ENCODE measurements around the gene PTPRM.

The PTPRM gene

DNA sequence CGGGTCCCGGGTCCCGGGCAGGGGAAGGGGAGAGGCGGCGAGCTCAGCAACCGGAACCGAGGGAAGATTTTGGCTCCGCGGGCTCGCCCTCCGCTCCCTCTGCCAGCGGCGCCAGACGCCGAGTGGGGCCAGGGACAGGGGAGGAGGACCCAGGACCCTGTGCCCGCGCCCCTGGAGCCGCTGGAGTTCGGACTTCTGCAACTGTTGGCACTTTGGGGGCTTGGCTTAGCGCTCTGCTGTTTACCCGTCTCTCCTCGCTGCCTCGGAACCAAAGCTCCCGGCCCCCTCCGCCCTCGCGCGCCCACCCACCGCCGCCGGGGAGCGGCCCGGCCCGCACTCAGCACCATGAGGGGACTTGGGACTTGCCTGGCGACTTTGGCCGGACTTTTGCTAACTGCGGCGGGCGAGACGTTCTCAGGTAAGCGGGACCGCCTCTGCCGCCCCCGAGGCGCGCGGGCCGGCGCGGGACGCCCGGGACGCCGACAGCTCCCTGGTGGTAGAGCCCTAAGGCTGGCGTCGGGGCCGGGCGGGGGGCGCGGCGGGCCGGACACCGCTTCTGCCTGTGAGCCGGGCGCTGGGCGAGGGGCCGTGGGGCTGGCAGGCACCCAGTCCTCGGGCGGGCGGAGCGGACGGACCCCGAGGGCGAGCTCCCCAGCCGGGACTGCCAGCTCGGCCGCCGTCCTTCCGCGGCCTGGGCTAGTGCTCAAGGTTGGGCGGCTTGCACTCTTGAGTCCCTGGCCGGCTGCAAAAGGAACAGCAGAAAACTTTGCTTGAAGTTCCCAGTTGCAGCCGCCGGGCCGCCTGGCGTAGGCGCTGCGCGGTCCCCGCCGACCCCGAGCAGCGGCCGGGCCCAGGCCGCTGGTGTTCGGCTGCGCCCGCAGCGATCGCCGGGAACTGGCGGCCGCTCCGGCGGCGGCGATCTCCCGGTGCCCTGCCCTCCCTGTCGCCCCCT is 634 bp downstream of the PTPRM start:
- no peak for DNase-seq

DNA sequence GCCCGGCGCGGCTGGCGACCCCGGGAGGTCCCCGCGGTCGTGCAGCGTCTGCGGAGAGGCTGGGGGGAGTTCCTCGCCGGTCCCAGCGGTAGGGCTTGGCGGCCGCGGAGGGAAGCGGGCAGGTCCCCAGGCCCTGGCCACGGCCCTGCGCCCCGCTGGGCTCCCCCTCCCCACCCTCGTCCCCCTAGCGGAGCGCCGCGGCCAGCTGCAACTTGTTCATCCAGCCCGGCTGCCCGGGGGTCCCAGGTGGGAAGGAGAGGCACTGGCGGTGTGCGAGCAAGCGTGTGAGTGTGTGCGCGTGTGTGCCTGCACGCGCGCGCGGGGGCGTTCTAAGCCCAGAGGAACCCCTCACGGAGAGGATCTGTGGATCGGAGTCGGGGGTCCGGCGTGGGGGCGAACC is 1.3 kb downstream of the PTPRM start:
- DNase-seq, result no peak

DNA sequence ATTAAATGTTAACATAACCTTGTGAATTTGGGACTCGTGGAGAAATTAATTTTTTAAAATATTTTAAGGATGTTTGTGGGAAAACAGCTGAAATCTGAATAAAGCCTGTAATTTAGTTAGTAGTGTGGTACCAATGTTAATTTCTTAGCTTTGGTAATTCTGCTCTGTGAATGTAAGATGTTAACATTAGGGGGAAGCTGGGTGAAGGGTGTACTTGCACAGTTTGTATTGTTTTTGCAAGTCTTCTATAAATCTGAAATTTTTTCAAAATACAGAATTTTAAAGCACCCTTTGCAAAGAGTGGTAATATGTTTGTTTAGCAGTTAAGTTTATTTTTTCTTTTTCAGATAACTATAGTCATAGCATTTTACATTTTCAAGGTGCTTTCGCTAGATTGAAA is 4.5 kb downstream of the PTPRM start:
- DNase-seq, result no peak

DNA sequence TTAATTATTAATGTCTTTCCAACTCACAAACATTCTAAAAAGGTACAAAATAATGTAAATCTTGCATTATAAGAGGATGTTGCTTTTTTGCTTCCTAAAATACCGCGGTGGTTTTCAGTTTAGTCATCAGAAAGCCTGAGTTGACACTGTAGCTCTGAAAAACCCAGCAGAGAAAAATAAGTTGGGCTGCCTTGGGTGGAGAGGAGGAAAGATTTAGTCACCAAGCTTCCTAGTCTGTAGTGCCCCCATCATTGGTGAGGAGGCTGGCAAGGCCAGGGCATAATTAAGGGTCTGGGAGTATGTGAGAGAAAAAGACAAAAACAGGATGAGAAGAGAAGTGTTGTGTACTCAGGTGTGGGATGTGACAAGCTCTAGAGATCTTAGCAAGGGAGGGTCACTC is 5.7 kb downstream of the PTPRM start:
- DNase-seq, result no peak

DNA sequence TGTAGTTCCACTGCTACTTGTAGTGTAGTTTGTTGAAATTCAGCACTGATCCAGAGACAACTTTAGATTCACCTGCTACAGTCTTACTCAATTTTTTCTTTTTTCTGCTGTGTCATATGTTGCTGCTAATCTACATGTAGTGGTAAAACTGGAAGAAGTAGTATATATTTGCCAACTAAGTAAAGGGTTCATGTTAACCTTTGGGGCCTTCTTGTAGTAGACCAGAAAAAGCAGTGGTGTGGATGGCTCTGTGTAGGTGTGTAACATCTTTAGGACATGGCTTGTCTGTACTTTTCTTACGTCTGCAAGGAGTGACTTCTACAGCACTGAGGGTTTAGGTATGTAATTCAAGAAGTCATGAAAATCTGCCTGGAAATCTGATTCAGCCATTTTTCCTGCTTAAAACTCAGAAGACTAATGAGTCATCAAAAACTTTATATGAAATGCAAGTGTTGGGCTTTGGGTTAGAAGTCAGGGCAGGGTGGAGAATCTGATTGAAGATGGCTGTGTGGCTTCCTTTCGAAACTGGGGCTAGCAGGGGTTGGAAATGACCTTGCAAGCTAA is 8.4 kb downstream of the PTPRM start:
- no peak for DNase-seq

DNA sequence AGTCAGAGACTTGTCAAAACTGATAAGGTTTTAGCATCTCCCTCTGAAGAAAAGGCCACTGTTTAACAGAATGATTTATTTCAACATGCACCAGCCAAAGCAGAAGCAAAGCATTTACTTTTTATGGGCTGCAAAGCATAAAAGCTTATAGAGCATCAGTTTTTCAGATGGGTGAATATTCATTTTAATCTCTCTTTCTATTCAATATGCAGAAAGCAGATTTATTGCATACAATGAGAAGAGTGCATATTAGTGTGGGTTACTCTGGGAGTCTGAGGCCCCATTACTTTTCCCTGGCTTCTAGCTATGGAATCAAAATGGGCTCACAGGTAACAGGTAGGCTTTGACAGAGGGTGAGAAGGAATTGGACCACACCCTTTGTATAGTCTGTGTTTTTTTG is 9.0 kb downstream of the PTPRM start:
- DNase-seq, result no peak

DNA sequence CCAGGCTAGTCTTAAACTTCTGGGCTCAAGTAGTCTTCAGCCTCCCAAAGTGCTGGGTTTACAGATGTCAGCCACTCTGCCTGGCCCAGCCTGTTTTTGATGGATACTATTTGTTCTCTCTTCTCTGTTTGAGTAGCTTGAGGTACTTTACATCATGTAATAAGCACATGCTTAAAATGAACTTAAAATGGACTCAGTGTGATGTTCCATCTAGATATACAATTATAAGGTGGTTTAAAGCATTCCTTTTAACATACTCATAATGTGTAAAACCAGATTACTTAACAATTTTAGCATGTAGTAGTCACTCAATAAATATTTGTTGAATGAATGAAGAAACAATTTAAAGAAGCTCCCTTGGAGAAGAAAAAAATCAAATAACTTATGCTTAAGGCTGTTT is 9.6 kb downstream of the PTPRM start:
- no peak for DNase-seq

DNA sequence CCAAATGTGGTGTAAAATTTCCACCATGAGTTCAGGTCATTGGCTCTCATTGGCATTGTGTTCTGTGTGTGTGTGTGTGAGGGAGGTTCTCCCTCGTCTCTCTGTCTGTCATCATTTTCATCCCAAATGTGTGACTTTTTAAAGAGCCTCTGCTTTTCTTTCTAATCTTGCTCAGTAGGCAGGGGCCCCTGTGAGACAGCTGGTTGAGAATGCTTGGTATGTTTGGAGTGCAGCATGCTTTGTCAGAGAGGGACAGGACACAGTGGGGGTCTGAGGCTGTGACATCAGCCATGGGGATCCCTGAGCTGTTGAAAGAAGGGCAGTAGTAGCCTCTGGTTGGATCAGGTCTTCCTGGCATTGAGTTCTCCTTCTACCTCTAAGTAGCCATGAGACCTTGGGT is 10.6 kb downstream of the PTPRM start:
- no peak for DNase-seq

DNA sequence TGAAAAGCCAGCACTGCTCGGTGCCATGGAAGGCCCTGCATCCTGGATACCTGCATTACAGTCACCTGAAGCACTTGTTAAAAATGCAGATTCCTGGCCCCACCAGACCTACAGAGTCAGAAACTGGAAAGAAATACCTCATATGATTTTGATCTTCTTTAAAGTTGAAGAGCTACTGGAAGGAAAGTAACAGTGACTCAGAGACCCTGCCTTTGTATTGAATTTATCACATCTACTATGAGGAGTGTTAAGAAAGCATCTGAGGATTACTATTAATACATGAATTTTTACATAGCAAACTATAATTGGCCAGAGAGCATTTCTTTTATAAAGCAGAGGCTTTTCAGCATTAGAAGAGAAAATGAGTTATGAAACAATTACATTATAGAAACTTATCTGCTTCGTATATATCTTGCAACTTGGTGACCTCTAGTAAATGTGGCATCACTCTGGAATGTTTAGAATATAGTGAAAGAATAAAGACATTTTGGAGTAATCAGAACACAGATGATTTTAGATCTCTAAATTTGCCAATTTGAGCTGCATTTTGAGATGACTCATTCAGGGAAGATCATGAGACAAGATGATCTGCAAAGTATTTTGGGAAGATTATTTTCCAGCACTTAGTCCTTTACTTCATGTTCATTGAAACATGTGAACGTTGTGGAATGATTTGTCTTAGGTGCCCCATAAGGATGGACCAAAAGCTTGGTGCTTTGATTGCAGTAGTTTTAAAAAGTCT is 12.2 kb downstream of the PTPRM start:
- no peak for DNase-seq

DNA sequence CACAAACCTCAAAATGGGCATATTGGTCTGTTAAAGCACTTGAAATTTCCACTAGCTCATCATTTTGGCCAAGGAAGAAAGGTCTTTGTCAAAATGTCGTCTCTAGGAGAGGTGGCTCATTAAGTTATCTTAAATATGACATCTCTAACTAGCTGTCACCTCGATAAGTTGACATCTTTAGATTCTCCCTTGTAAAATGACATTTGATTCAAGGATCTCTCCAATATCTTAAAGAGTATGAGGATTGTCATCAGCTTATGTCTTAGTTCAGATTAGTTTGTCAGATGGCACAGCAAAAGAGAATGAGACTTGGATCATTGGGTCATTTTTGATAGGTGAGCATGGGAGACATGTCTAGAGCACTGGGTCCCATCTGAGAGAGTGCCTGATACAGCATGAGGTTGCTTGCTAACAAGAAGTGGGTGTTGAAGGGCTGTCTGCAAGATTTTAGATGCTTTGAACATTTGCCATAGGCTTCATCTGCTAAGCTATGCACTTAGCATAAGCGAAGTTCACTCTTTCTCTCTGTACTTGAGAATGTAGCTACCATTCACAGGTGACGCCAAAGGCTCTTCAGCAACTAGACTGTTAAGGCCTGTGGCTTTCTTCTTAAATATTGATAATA is 12.9 kb downstream of the PTPRM start:
- DNase-seq, result no peak

DNA sequence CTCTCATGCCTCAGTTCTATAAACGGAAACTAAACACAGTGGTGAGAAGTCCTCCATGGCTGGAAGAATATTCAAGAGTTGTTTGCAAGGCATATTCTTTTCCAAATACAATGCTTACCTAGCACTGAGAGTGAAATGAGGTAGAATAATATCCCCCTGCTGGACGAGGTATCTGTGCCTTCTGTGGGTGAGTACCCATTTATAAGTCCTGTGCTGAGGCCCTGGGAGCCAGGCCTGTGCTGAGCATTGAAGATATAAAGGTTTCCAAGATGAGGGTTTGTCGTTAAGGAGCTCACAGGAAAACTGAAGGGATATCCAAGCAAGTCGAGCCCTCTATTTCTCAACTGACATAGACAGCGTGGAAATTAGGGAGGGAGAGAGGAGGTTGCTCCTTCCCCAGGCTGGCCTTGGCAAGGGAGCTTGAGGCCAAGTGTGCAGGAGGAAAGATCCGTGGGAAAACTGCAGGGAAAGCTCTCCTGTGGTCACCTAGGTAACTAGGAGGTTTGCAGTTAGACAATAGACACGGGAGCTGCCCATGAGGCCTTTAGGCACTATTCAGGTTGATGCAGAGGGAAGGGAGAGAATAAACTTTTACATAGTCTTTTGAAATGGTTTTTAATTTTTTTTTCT is 17.6 kb downstream of the PTPRM start:
- no peak for DNase-seq

DNA sequence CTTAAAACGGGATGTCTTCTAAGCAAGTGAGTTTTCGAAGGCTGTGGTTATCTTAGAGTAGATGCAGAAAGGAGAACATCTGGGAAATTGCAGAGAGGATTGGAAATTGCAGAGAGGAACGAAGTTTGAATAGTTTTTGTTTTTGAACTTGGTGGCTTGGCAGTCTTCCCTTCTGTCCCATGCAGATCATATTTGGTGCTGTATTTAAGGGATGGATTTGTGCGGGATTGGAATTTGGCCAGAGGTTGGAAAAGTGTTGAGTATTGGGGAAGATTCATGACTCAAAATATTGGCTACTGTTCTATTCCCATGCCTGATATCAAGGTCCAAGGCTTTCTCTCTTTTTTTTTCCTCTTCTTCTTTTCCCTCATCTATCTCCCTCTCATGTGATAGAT is 18.2 kb downstream of the PTPRM start:
- no peak for DNase-seq

DNA sequence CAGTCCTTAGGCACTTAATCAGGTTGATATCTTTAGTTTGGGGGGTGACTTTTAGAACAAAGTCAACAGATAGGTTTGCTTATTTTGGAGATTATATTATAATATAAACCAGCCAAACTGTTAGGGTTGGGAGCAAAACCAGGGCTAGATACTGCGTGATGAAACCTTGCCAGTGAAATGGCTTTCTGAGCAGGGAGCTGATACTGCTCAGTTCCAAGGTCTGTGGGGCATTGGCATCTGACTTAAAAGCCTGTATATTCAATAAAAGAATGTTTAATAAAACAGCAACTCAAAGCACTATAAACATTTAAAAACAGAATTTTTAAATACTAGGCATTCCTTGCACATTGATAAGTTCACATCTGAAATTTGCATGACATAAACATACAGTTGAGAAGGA is 19.3 kb downstream of the PTPRM start:
- DNase-seq, result no peak

DNA sequence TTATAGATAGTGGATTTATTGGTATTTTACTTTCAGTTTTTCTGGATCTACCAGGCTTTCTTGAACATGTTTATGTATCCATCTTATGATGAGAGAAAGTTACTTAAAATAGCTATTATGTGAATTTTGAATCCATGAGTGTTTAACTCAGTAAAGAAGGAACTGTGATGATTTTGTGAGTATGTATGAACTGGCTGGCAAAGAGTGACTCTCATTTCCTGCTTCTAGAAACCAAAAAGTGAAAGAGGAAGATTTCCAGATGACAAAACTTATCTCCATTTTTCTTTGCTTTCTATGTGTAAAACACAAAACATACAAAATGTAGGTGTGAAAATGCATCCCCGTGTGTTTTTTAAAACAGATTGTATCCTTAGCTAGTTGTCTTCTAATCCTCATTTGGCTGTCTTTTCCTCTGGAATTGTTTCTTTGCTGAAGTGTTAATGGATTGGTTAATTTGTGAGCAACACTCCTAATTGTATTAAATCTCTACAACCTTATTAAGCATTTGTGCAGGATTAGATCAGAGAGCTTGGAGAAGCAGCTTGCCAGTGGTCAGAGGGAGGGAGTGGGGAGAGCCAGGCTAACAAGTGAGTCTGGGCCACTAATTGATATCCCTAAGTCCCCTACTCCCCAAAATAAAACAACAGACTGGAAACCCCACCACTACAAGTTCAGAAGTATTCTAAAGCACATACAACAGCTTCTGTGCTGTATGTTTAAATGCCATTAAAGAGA is 23.9 kb downstream of the PTPRM start:
- no peak for DNase-seq

DNA sequence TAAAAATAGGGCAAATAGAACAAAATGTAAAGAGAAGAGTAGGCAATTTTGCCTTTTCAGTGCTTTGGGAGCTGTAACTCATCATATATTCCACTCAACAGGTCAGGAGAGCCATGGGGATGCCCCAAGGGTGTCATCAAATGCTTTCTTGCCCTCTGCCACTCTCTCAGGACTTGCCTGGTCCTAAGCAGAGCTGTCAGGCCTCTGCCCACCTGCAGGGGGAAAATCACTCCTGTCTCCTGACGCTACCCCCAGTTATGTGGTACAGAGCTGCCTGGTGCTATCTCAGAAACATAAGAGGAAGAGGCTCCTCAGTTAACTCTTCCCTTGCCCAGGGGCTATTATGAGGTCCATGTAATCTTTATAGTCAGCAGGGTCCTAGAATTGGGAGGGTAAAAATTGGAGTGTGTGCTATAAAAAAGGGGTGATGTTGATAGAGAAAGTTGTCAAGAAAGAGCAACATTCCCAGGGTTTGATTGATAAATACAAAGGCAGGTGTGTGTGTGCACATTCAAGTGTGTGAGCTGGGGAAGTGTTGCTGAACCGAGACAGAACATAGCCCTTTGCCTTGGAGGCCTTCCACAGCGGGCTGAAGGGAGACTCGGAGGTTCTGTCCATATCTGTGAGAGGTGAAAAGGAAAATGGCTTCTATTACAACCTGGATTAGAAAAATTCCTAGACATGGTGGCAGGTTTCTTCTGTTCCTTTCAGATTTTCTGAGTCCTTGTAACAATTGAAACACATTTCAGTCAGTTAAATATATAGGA is 25.4 kb downstream of the PTPRM start:
- no peak for DNase-seq

DNA sequence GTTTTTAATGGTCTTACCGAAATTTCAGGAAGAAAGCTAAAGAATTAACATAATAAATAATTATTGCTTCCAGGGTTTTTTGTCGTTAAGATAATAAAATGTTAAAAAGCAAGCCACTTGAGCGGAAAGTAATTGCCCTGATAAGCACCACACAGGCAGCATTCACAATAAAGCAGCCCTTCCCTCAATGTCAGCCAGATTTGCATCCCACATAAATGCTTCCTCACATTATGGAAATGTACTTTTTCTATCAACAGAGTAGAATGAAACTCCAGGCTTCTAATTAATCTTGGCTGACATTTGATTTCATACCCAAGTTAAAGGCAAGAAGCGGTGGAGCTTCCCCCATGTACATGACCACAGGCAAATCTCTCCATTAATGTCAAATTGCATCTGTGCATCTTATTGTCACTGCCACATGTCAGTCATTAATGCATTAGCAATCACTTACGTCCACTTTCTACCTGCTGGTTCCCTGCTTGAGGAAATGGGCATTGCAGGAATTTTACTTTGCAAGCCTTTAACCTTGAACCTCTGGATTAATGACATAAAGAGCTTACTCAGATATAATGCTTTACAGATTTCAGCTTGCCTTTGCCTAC is 26.2 kb downstream of the PTPRM start:
- DNase-seq, result no peak

DNA sequence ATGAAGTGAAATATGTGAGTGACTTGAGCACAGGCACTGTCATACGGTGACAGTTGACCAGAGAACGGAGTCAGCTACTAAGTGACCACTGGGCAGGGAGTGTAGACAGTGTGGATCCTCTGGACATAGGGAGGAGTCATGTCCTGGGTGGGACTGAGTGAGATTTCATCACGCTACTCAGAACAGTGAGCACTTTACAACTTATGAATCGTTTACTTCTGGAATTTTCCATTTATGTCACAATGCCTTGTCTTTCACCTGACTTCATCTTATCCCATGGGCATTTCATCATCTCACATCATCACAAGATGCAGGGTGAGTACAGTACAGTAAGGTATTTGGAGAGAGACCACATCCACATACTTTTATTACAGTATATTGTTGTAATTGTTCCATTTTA is 29.0 kb downstream of the PTPRM start:
- DNase-seq, result no peak

DNA sequence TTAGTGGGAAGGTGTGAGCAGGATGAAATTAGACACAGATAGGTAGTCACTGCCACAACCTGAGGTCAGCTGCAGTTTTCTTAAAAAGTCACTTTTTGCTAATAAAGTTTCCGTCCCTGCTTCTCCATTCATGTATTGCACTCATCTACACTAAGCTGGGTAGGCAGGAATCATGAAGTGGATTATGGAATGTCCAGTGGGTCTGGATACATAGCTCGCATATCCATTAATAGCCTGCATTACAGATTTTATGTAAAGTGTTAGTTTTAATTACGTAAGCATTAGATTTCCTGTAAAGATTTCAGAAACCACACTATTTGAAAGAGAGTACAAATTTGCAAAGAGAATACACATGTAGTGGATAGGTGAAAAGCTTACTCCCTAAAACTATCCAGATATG is 30.4 kb downstream of the PTPRM start:
- no peak for DNase-seq

DNA sequence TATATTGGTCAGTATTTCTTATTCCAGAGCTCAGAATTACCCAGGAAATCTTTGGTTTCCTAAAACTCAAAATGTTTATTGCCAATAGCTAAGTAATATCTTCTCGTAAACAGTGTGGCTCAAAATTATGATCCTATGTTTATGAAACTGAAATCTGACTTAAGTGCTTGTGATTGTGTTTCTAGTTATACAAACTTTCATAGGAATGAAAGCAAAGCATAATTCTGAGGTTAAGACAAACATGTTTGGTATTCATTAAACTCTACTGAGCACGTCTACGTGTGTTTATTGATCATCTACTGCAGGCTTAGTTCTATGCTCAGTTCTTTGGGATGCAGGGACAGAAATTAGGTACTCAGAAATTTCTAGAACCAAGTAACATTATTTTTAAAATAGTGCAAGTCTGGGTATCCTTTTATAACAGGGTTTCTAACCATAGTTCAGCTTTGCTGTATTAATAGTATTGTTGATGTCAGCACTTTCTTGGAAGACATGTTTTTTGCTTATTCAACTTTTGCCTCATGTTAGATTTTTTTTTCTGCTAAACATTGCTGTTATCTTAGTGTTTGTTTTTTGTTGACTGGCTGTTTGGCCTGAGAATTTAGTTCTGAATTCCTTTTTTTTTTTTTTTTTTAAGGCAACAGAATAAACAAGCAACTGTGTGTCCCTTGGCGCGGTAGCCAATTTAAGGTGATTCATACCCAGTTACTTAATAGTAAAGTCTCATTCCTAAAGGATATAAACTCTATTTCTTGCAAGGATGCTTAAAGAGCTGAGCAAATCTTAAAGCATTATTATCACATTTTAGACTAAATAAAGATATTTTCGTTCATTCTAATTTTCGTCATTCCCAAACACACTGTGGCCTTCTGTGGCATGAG is 31.3 kb downstream of the PTPRM start:
- DNase-seq, result no peak

DNA sequence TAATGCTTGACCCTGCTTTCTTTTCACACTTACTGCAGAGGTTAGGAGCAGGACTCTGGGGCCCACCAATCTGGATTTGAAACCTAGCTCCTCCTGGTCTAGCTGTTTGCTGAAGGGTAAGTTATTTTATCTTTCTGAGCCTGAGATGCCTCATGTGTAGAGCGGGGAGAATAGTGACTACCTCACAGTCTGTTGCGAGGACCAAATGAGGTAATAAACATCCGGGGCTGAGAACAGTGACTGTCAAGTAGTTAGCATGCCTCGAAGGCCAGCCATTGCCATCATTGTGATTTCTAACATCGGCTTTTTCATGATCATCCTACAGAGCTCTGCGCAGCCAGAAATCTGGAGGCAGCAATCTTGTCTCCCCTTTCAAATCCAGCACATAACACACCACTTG is 32.9 kb downstream of the PTPRM start:
- no peak for DNase-seq
